D721Med (cell line): Measurements from ENCODE around the gene POLK.

Experiments
- DNase-seq: peaks from one replicate; pipeline ENCODE4 v3.0.0; 2011; ENCODE audit warnings: low spot score; ENCODE audit not compliant: insufficient read length
- FAIRE-seq: peaks from 2 replicates; lab custom pipeline; 2011; peaks lifted over from hg19 to GRCh38; lab: Jason Lieb, UNC
- TF ChIP-seq, protein P1 (sequence below): IDR thresholded peaks from 2 replicates; pipeline ENCODE4 v1.5.1; 2012; ENCODE audit warnings: mild to moderate bottlenecking, control low read depth; ENCODE audit not compliant: insufficient read depth; ENCODE audit errors: missing control alignments

Gene POLK

DNA sequence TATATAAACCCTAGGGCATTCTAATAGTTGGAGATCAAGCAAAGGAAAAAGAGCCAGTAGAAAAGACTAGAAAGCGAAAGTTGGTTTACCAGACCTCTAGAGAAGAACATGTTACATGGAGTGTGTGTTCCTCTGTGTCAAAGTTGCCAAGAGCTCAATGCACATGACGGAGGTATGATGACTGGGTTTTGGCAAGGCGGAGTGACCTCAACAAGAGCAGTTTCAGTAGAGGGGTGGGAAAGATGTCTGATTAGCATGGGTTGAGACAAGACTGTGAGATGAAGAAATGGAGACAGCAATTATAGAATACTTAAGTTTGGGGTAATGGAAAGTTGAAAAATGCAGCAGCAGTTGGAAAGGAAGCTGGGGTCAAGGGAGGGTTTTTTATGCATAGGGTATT lies 101.2 kb downstream of the POLK start:
- TF ChIP-seq, protein P1, sequence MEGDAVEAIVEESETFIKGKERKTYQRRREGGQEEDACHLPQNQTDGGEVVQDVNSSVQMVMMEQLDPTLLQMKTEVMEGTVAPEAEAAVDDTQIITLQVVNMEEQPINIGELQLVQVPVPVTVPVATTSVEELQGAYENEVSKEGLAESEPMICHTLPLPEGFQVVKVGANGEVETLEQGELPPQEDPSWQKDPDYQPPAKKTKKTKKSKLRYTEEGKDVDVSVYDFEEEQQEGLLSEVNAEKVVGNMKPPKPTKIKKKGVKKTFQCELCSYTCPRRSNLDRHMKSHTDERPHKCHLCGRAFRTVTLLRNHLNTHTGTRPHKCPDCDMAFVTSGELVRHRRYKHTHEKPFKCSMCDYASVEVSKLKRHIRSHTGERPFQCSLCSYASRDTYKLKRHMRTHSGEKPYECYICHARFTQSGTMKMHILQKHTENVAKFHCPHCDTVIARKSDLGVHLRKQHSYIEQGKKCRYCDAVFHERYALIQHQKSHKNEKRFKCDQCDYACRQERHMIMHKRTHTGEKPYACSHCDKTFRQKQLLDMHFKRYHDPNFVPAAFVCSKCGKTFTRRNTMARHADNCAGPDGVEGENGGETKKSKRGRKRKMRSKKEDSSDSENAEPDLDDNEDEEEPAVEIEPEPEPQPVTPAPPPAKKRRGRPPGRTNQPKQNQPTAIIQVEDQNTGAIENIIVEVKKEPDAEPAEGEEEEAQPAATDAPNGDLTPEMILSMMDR: no peak
- FAIRE-seq (no peak), DNase-seq (no peak)

DNA sequence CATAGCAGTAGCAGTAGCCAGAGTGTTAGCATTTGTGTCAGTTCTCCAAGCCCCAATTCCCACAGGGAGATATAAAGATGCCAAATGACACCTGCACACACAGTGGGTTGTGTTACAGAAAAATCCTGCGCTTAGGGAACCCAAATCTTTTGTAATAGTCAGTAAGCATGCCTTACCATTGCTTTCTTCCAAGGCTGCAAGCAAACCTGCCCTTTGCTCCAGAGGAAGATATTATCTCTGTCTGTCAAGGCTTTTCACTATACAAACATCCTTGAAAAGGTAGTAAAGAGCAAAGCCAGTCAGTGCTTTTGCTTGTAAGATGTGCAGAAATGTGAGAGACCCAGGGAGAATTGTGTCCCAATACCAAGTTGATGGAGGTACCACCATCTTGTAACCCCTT lies 102.5 kb downstream of the POLK start:
- FAIRE-seq (no peak), DNase-seq (no peak)
- TF ChIP-seq, protein P1: no peak

DNA sequence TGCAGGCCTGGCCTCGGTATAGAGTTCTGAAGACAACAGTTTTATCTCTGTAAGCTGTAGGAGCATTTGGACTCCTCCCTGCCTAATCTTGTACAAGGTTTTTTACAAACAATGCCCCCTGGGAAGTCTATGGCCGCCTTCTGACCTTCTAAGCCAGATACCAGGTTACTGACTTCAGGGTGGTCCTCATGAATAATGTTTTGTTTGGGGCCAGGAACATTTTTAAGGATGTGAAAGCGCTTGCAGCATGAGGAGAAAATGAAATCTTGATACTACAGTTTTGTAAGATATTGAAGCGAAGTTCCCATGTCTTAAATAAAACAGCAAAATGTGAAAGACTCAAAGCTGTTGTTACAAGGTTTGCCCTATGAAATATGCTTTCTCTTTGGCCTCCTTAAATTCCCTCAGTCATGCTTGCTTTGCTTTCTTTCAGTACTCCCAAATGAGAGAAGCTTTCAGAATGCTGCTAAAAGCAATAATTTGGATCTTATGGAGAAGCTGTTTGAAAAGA lies 104.7 kb downstream of the POLK start:
- DNase-seq (no peak), FAIRE-seq (no peak)
- TF ChIP-seq, protein P1: no peak

DNA sequence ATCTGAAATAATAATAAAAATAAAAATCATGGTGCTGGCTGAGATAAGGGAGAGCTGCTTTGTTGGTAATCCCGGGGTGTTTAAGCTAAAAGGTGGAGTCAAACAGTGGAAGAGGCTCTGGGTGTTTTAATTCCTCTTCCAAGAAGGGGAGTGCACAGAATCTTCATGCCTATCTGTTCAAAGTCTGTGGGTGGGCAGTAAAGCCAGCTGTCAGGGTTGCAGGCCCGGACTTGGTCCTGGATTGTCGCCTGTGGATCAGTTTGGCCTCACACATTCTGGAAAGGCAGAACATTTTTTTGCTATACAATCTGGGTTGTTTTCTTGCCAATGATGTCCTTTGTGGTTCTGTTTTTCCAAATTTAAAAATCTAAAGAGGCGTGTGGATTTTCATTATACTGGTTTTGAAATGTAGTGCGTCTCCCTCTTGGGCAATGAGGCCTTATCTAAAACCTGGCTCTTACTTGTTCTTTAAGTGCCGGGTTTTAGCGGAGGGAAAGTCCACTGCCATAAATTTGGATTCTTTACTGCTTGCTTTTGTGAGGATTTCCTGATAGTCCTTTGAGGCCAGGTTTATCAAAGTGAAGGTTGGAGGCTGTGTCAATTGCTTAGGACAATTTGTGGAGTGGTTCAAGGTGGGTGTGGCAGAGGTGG lies 105.4 kb downstream of the POLK start:
- no peak for DNase-seq
- TF ChIP-seq, protein P1: no peak
- FAIRE-seq: no peak

DNA sequence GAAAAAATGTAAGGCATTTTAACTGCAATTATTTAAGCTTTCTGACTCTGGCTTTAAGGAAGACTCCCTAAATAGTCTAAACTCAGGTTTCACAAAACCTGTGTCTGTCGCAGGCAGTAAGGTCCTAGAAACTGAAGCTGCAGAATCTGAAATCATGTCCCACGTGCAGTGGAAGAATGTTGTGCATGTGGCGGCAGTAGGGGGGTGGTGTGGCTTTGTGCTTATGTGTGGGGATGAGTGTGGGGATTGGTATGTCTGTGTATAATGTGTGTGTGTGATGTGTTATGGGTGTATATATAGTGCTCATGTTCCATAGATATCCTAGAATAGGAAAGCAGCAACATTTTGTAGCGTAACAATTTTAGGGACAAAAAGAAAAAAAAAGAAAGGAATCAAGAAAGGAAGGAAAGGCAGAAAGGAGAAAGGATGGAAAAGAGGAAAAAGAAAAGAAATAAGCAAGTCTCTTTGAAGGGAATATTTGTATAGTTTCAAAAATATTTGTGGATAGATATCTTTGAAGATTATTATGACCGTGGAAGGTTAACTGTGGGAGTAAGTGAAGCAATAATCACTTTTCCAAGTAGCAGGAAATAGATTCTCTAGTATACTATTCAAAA lies 106.2 kb downstream of the POLK start:
- TF ChIP-seq, protein P1: no peak
- DNase-seq (no peak), FAIRE-seq (no peak)

DNA sequence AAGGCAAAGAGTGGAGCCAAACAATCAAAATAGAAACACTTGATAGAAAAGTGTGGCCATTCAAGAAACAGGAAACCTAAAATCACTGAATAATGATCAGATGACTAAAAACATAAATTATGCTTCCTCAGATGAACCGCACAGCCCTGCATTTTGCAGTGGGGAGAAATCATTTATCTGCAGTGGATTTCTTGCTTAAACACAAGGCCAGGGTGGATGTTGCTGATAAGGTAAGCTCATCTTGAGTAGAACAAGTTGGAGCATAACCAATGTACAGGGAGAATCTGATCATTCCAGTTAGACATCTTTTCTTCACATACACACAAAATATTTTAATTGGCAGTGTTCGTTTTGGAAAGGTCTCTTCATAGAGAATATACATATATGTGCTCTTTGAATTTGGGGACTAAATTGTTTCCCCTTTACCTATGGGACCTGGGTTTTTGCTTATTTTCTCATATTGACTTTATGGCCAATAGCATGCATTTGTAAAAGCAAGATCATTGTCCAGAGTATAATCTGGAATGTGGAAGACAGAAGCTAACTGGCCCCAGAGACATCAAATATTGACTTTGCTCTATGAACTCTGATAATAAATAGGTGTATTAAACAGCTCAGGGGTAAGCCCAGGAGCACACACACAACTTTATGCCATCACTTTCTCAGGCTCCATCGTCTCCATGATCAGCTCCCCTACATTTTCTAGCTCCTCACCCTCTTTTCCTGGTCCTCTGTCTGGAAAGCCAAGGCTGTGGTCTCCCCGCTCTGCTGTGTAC lies 108.7 kb downstream of the POLK start:
- TF ChIP-seq, protein P1: no peak
- DNase-seq: no peak
- no peak for FAIRE-seq
